ENCODE data around the gene AGO4. TPM values are rescaled to one million over a fixed set of nuclear protein-coding genes. Genes with fewer than 3 reads are reported as not detected.

AGO4 gene
- polyA plus RNA-seq, 1 donor (not counting 4 experiments of a cell fraction or from before 2014, with no cell fraction given): 5.2 TPM

DNA sequence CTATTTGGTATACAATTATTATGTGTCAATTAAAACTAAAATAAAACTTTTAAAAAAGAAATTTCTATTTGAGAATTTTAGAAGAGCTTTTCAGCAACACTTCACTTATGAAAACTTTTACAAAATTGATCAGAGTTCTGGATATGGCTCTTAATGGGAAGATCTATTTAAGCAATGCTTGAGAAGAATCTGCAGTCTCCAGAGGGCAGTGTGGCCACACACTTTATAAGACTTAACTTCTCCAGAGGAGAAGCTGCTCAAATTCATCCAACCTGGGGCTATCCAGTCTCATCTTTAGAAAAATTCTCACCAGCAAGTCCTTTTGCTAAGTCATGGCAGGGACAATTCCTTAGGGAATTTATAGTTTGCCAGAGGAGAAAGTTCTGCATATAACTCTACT is 50.0 kb downstream of the AGO4 start:
- H3K27me3 ChIP-seq (ENCODE audit: control insufficient read depth, extremely low read depth, insufficient read depth, low read length): no peaks in the 10 kb centered on the region
- H4K20me1 ChIP-seq (ENCODE audit: control insufficient read depth, extremely low read depth, insufficient read depth, low read length): no peaks in the 10 kb centered on the region
- DNase-seq (ENCODE audit: low read depth, low spot score) (no peak), FAIRE-seq (no peak)
- no peaks in the 10 kb centered on the region for H3K4me1 ChIP-seq (ENCODE audit: control insufficient read depth, extremely low read depth, insufficient read depth, low read length)
- peak in 2 of 3 experiments; percentile 9 to 13 for TF ChIP-seq CTCF (optimal IDR thresholded peaks at IDR 0.05 in 1 of 3, IDR thresholded peaks at IDR 0.05 in 1 of 3, conservative IDR thresholded peaks at IDR 0.05 in 1 of 3; ENCODE audit: extremely low read depth in 1 of 3, insufficient read depth in 2 of 3, low read length in 3 of 3)
- no peak for TF ChIP-seq EZH2 (IDR thresholded peaks at IDR 0.05; ENCODE audit: low read length)
- H3K9me1 ChIP-seq (ENCODE audit: control insufficient read depth, extremely low read depth, insufficient read depth, low read length): no peaks in the 10 kb centered on the region
- no peak overlapping the region for H3K9ac ChIP-seq (ENCODE audit: control insufficient read depth, extremely low read depth, insufficient read depth, low read length)
- dilution Hi-C loops (cut with MboI; ENCODE audit: extremely low pct_ligation_motif_present, low sequenced_read_pairs): no loop called here
- H3K36me3 ChIP-seq (ENCODE audit: control insufficient read depth in 2 of 2, extremely low read depth in 1 of 2, insufficient read depth in 2 of 2, low read length in 2 of 2): peaks cover 3 to 5% of the 10 kb centered on the region in 2 experiments
- no peak overlapping the region for H3K4me3 ChIP-seq (ENCODE audit: control insufficient read depth in 2 of 3, extremely low read depth in 1 of 3, insufficient read depth in 2 of 3, low read depth in 1 of 3, low read length in 3 of 3)
- H3K4me2 ChIP-seq (ENCODE audit: control insufficient read depth, extremely low read depth, insufficient read depth, low read depth, low read length): no peak overlapping the region
- no peak overlapping the region for H2AFZ ChIP-seq (ENCODE audit: control insufficient read depth, low read length)
- H3K9me3 ChIP-seq (ENCODE audit: control insufficient read depth, low read depth, low read length): no peaks in the 10 kb centered on the region
- H3K27ac ChIP-seq (ENCODE audit: control insufficient read depth, insufficient read depth, low read length): no peak overlapping the region
- H3K79me2 ChIP-seq (ENCODE audit: control insufficient read depth, insufficient read depth, low read length): no peaks in the 10 kb centered on the region

- Histone ChIP-seq H3K4me1 (ENCODE audit: control insufficient read depth, extremely low read depth, insufficient read depth, low read length) (no peaks in the 10 kb centered on the region), H4K20me1 (ENCODE audit: control insufficient read depth, extremely low read depth, insufficient read depth, low read length) (no peaks in the 10 kb centered on the region), H3K4me3 (ENCODE audit: control insufficient read depth in 2 of 3, extremely low read depth in 1 of 3, insufficient read depth in 2 of 3, low read depth in 1 of 3, low read length in 3 of 3) (no peak overlapping the region), H3K9ac (ENCODE audit: control insufficient read depth, extremely low read depth, insufficient read depth, low read length) (no peak overlapping the region), H2AFZ (ENCODE audit: control insufficient read depth, low read length) (no peak overlapping the region), H3K36me3 (ENCODE audit: control insufficient read depth in 2 of 2, extremely low read depth in 1 of 2, insufficient read depth in 2 of 2, low read length in 2 of 2) (no peaks in the 10 kb centered on the region), H3K27ac (ENCODE audit: control insufficient read depth, insufficient read depth, low read length) (no peak overlapping the region), H3K79me2 (ENCODE audit: control insufficient read depth, insufficient read depth, low read length) (no peaks in the 10 kb centered on the region), H3K4me2 (ENCODE audit: control insufficient read depth, extremely low read depth, insufficient read depth, low read depth, low read length) (no peak overlapping the region), H3K27me3 (ENCODE audit: control insufficient read depth, extremely low read depth, insufficient read depth, low read length) (no peaks in the 10 kb centered on the region), H3K9me3 (ENCODE audit: control insufficient read depth, low read depth, low read length) (no peaks in the 10 kb centered on the region), H3K9me1 (ENCODE audit: control insufficient read depth, extremely low read depth, insufficient read depth, low read length) (no peaks in the 10 kb centered on the region)
- dilution Hi-C loops (cut with MboI; ENCODE audit: extremely low pct_ligation_motif_present, low sequenced_read_pairs): no loop called here
- TF ChIP-seq CTCF (optimal IDR thresholded peaks at IDR 0.05 in 1 of 3, IDR thresholded peaks at IDR 0.05 in 1 of 3, conservative IDR thresholded peaks at IDR 0.05 in 1 of 3; ENCODE audit: extremely low read depth in 1 of 3, insufficient read depth in 2 of 3, low read length in 3 of 3): no peak
- DNase-seq (ENCODE audit: low read depth, low spot score) (no peak), FAIRE-seq (no peak)
Observed at GRCh38 chr1:35860696-35861095, 52.9 kb downstream of the AGO4 start.
